ENCODE data around the gene ACAP2.
"Not testable (repeated sequence)": the region's sequence is repeated elsewhere in the genome, so short reads cannot be mapped to it uniquely, and the experiment has no call there.

Gene ACAP2

GRCh38 chr3:195398460-195398859 lies 44.4 kb downstream of the ACAP2 start:
- DNase-seq; in situ Hi-C loops (cut with MboI; ENCODE audit: low pct_unique_long_range_greater_than_20kb, low sequenced_read_pairs): not testable (repeated sequence)

GRCh38 chr3:195397524-195397923 lies 45.3 kb downstream of the ACAP2 start:
- in situ Hi-C loops (cut with MboI; ENCODE audit: low pct_unique_long_range_greater_than_20kb, low sequenced_read_pairs): no loop called here
- no peak for DNase-seq

DNA sequence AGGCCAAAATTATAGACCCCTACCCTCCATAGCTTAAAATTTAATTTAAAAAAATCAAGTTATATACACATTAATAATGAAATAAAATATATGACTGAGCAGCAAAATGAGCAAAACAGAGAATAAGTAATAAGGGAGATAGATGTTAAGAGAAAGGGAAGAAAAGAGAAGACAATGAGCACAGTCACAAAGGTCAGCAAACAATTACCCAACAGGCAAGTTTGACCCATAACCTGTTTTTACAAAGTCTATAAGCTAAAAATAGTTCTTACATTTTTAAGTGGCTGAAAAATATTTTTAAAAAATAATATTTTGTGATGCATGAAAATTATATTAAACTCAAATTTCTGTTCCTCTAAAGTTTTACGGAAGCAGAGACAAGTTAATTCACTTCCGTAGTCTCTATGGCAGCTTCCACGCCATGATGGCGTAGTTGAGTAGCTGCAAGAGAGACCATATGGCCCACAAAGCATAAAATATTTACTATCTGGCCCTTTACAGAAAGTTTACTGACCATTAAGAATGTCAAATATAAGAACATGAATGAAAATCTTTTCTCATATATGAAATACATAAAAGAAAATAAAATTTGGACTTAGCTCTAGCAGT lies 47.5 kb downstream of the ACAP2 start:
- in situ Hi-C loops (cut with MboI; ENCODE audit: low pct_unique_long_range_greater_than_20kb, low sequenced_read_pairs): no loop called here
- DNase-seq: no peak

GRCh38 chr3:195394700-195395099 lies 48.1 kb downstream of the ACAP2 start:
- in situ Hi-C loops (cut with MboI; ENCODE audit: low pct_unique_long_range_greater_than_20kb, low sequenced_read_pairs): no loop called here
- DNase-seq: no peak

GRCh38 chr3:195394024-195394423 lies 48.8 kb downstream of the ACAP2 start:
- in situ Hi-C loops (cut with MboI; ENCODE audit: low pct_unique_long_range_greater_than_20kb, low sequenced_read_pairs): no loop called here

DNA sequence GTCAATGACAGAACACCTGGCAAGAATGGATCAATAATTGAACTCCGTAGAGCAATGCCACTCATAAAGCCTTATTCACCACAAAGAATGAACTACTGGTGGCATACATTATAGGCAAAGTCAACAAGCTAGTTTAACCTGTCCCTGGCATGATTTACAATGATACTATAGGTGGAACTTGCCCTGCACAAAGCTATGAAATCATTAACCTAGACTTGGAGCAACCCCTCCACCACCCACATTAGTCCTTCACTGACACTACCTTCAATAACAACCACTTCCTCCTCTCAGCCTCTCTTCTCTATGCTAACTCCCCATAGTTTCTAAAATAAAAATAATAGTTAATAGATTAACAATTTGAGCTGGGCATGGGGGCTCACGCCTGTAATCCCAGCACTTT lies 54.4 kb downstream of the ACAP2 start:
- in situ Hi-C loops (cut with MboI; ENCODE audit: low pct_unique_long_range_greater_than_20kb, low sequenced_read_pairs): no loop called here
- no peak for DNase-seq

More at GRCh38 chr3:195394024-195394423, 48.8 kb downstream of the ACAP2 start:
- DNase-seq: no peak

GRCh38 chr3:195386739-195387138 lies 56.1 kb downstream of the ACAP2 start:
- no peak for DNase-seq
- in situ Hi-C loops (cut with MboI; ENCODE audit: low pct_unique_long_range_greater_than_20kb, low sequenced_read_pairs): no loop called here

DNA sequence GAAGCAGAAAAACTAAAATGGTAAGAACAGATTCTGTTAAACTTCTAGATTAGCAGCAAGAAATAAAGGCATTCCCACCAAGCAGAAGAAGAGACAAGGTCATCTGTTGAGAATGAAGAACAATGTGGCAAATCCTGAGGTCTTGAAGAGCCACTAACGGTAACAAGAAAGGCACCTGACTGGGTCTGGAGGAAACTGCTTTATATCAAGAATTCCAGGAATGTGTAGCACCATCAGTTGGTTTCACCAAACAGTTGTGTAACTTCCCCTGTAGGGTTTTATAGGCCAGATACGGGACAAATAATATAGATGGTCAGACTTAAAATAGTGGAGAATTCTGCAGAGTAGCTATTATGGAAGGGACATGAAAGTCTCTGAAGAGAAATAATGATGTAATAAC lies 57.3 kb downstream of the ACAP2 start:
- DNase-seq: no peak
- in situ Hi-C loops (cut with MboI; ENCODE audit: low pct_unique_long_range_greater_than_20kb, low sequenced_read_pairs): no loop called here

GRCh38 chr3:195384952-195385351 lies 57.9 kb downstream of the ACAP2 start:
- DNase-seq: no peak
- in situ Hi-C loops (cut with MboI; ENCODE audit: low pct_unique_long_range_greater_than_20kb, low sequenced_read_pairs): no loop called here

GRCh38 chr3:195372220-195372619 lies 70.6 kb downstream of the ACAP2 start:
- DNase-seq: no peak
- in situ Hi-C loops (cut with MboI; ENCODE audit: low pct_unique_long_range_greater_than_20kb, low sequenced_read_pairs): no loop called here

DNA sequence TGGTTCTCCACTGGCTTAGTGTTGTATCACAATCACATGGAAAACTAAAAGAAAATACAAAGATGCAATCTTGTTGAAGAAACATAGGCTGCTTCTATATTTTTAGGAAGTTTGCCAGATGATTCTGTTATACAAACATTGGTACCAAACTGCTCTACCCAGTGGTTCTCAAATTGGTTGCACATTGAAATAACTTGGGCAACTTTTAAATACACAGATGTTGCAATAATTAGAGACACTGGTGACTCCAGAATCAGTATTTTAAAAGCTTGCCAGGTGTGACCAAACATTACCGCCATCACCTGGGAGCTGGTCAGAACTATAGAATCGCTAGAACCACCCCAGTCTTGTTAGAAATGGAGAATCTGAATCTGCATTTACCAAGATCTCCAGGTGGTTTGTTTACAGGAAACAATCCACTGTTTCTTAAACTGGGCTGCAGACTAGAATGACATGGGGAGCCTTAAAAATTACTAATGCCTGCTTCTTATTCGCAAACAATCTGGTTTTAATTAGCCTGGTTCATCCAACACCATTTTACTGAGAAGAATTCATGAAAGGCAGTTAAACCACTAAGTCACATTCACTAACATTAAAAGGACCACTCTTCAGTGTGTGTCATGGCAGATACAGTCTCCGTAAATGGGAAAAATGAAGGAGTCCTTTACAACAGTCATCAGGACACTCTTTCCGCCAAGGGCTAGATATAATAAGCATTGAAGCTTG lies 76.5 kb downstream of the ACAP2 start:
- in situ Hi-C loops (cut with MboI; ENCODE audit: low pct_unique_long_range_greater_than_20kb, low sequenced_read_pairs): no loop called here
- no peak for DNase-seq

GRCh38 chr3:195365371-195365770 lies 77.4 kb downstream of the ACAP2 start:
- in situ Hi-C loops (cut with MboI; ENCODE audit: low pct_unique_long_range_greater_than_20kb, low sequenced_read_pairs): no loop called here
- no peak for DNase-seq

GRCh38 chr3:195357797-195358196 lies 85.0 kb downstream of the ACAP2 start:
- in situ Hi-C loops (cut with MboI; ENCODE audit: low pct_unique_long_range_greater_than_20kb, low sequenced_read_pairs); DNase-seq: not testable (repeated sequence)

DNA sequence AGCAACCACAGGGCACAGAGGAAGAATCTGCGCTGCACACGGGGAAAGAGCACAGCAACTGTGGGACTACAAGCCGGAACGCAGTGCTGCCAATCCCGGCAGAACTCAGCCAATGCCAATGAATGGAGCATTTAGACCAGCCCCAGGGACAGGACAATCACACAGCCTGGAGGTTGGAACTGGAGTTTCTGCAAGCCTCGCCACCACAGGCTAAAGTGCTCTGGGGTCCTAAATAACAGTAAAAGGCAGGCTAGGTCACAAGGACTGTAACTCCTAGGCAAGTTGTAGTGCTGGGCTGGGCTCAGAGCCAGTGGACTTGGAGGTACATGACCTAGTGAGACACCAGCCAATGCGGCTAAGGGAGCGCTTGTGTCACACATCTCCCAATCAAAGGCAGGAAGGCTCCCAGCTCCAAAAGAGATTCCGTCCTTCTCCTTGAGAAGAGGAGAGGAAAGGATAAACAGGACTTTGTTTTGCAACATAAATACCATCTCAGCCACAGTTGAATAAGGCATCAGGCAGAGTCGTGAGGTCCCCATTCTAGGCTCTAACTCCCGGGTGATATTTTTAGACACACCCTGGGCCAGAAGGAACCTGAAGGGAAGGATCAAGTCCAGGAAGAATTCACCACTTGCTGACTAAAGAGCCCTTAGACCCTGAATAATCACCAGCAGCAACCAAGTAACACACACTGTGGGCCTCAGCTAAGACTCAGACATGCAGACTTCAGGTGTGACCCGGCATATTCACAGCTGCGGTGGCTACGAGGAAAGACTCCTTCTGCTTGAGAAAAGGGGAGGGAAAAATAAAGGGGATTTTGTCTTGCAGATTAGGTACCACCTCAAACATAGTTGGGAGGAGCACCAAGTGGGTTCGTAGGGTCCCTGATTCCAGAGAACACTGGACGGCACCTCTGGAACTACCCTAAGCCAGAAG lies 86.4 kb downstream of the ACAP2 start:
- in situ Hi-C loops (cut with MboI; ENCODE audit: low pct_unique_long_range_greater_than_20kb, low sequenced_read_pairs): no loop called here
- DNase-seq: no peak

DNA sequence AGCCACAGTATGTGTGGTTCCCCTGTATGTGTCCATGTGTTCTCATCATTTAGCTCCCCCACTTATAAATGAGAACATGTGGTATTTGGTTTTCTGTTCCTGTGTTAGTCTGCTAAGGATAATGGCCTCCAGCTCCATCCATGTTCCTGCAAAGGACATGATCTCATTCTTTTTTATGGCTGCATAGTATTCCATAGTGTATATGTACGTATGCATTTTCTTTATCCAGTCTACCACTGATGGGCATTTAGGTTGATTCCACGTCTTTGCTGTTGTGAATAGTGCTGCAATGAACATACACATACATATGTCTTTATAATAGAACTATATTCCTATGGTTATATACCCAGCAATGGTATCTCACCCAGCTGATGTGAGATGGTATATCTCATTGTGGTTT lies 88.8 kb downstream of the ACAP2 start:
- DNase-seq; in situ Hi-C loops (cut with MboI; ENCODE audit: low pct_unique_long_range_greater_than_20kb, low sequenced_read_pairs): not testable (repeated sequence)

DNA sequence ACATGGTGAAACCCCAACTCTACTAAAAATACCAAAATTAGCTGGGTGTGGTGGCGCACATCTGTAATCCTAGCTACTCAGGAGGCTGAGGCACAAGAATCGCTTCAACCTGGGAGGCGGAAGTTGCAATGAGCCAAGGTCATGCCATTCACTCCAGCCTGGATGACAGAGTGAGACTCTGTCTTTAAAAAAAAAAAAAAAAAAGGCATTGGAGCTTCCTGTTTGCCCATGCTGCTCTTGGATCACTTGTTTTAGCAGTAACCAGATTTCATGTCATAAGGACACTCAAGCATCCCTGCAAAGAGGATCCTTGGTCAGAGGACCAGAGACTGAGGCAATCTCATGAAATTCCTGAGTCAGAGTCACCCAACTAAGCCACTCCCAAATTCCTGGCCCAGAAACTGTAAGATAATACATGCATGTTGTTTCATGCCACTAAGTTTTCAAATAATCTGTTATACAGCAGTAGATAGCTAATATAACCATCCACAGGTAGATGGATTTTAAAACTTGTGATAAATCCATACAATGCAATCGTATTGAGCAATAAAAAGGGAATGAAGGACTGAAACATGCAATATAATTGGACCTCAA lies 89.8 kb downstream of the ACAP2 start:
- no peak for DNase-seq
- in situ Hi-C loops (cut with MboI; ENCODE audit: low pct_unique_long_range_greater_than_20kb, low sequenced_read_pairs): no loop called here

DNA sequence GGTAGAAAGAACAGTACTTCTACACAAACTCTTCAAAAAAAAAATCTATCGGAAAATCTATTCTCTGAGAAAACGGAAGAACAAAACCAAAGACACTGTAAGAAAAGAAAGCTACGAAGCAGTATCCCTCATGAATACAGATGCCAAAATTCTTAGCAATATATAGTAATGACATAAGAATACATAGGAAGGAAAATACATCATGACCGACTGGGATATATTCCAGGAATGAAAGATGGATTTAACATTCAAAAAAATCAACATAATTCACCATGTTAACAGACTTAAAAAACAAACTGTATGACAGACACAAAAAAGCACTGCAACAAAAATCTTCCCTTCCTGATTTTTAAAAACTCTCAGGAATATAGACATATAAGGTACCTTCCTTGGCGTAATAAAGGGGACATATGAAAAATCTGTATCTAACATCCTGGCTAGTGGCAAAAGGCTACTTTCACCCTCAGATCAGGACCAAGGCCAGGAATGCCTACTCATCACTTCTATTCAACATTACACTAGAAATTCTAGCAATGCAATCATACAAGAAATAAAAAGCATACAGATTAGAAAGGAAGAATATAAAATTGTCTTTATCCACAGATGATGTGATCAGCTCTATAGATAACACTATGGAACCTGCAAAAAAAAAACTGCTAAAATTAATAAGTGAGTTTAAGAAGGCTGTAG lies 94.2 kb downstream of the ACAP2 start:
- no peak for DNase-seq
- in situ Hi-C loops (cut with MboI; ENCODE audit: low pct_unique_long_range_greater_than_20kb, low sequenced_read_pairs): no loop called here

DNA sequence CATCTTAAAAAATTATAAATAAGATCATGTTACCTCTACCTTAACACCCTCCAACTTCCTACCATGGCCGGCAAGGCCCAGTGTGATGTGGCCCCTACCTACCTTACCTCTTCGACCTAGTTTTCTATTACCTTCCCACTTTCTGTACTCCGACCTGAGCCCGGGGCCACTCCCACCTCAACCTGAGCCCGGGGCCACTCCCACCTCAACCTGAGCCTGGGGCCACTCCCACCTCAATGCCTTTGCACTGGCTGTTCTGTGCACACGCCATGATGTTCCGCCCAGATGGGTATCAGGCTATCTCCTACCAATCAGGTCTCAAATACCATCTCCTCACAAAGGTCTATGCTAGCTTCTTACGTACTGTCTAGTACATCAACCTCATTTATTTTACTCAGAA lies 105.1 kb downstream of the ACAP2 start:
- no peak for DNase-seq
- in situ Hi-C loops (cut with MboI; ENCODE audit: low pct_unique_long_range_greater_than_20kb, low sequenced_read_pairs): no loop called here

GRCh38 chr3:195334967-195335366 lies 107.9 kb downstream of the ACAP2 start:
- DNase-seq: no peak
- in situ Hi-C loops (cut with MboI; ENCODE audit: low pct_unique_long_range_greater_than_20kb, low sequenced_read_pairs): no loop called here
